GM12873 (cell line): ENCODE data around the gene MRPS6.

ENCODE experiments used
- CTCF ChIP-seq: IDR thresholded peaks from 2 replicates; pipeline ENCODE4 v1.5.1; 2012; ENCODE audit warnings: low read depth, mild to moderate bottlenecking, moderate library complexity, low read length, control low read depth; ENCODE audit not compliant: insufficient read depth; ENCODE audit errors: missing control alignments

The MRPS6 gene

DNA sequence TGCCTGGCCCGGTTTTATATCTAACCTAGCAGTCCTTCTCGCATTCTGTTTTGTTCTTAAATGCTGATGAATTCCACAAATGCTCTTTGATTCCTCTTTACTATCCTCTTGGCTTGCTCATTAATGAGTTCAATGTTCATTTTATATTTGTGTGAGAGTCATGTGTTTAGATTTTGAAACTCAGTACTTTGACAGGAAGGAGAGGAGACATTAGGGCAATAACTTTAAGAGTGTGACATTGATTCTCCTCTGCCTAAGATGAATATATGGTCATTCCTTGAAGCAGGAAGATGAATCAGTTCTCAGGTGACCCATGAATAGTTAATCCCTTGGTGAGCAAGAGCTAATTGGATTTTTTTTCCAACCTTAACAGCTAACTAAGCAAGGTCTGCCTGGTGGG is 84.1 kb downstream of the MRPS6 start:
- TF ChIP-seq CTCF: no peak

DNA sequence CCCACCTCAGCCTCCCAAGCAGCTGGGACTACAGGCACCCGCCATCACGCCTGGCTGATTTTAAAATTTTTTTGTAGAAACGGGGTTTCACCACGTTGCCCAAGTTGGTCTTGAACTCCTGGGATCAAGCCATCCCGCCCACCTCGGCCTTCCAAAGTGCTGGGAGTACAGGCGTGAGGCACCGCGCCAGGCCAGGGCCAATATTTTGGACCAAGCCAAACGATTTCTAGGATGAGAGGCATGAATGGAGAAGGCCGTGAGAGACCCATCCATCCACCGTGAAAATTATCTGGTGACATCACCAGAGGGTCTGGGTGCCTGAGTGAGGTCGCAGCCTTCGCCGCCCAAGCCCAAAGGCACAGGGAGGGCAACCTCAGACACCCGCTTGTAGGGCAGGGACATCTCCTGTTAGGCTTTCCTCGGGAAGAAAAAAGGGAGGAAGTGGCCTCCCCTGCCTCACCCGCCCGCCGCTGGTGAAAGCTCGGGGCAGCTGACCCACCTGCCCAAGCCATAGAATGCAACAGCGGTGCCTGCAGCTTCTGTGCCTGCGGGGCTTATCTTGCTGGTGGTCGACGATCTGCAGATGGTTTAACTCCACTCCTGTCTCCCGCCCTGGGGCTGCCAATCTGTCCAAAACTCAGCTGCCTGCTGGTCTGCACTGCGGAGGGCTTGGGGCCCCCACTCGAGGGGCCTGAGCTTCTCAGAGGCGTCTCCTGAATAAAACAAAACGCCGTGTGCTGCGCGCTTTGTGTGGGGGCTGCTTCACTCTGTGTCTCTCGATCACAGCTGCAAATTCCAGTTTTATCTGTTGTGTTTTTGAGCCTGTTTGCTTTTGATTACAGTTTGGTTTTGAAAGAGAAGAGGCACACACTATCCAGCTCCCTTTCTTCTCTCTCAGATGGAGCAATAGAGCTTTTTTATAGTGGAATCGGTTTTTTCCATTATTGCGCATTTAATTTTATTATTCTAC is 85.8 kb downstream of the MRPS6 start:
- no peak for TF ChIP-seq CTCF

DNA sequence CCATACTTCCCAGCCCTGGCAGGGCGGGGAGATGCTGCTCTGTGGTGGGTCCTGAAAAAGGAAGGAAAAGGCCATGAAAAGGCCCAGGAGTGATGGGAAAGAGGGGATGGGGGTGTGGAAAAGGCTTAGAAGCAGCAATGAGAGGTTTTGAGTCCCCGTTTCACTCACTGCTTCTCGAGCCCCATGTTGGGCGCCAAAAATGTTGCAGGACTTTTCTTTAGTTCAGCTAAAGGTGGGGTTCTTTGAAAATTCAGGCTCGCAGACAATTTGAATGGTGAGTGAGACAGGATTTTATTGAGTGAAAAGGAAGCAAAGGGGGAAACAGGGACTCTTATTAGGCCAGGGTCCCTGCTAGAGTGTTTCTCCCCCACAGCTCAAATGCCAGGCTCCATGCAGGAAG is 93.1 kb downstream of the MRPS6 start:
- no peak for TF ChIP-seq CTCF

DNA sequence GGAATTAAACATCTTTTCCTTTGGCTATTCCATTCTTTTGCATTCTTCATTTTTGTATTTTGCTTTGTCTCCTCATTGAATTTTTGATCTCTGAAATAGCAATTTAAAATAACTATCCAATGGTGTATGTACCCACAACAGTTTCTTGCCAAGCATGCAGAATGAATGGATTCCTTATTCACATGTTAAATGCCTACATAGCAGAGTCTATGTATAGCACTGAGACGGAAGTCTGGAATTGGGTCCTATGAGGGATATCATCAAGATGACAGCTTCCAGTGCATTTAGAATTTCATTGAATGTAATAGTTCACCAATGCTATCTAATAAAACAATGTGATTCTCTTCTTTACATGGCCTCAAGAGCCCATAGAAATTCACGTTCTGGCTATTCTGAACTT is 97.5 kb downstream of the MRPS6 start:
- TF ChIP-seq CTCF: no peak

DNA sequence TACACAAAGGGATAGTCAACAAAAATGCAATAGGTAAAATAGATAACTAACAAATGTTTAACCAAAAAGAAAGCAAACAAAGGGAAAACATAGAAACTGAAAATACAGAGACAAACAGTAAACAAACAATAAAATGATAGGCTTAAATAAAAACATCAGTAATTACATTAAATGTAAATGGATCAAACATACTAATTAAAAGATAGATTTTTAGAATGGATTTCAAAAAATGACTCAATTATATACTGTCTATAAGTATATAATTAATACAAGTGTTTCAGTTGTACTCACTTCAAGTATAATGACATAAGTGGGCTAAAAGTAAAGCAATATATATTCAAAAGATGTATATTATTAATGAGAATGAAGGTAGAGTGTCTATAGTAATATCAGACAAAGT is 101.1 kb downstream of the MRPS6 start:
- no peak for TF ChIP-seq CTCF

DNA sequence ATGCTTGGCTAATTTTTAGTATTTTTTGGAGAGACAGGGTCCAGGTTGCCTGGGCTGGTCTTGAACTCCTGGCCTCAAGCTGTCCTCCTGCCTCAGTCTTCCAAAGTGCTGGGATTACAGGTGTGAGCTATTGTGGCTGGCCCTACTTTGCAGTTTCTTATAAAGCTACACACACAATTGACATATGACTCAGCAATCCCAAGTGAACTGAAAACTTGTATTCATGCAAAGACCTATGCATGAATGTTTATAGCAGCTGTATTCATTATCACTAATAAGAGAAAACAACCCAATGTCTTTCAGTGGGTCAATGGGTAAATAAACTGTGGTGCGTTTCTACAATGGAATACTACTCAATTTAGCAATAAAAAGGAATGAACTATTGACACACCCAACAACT is 103.1 kb downstream of the MRPS6 start:
- no peak for TF ChIP-seq CTCF

GRCh38 chr21:34177919-34178567 is 104.7 kb downstream of the MRPS6 start:
- no peak for TF ChIP-seq CTCF
